ENCODE results near the gene KY. TPM values are rescaled to one million over a fixed set of nuclear protein-coding genes. Genes with fewer than 3 reads are reported as not detected.

Gene KY
- total and polyA plus RNA-seq, 2 experiments from 2014 or later, result not detected

DNA sequence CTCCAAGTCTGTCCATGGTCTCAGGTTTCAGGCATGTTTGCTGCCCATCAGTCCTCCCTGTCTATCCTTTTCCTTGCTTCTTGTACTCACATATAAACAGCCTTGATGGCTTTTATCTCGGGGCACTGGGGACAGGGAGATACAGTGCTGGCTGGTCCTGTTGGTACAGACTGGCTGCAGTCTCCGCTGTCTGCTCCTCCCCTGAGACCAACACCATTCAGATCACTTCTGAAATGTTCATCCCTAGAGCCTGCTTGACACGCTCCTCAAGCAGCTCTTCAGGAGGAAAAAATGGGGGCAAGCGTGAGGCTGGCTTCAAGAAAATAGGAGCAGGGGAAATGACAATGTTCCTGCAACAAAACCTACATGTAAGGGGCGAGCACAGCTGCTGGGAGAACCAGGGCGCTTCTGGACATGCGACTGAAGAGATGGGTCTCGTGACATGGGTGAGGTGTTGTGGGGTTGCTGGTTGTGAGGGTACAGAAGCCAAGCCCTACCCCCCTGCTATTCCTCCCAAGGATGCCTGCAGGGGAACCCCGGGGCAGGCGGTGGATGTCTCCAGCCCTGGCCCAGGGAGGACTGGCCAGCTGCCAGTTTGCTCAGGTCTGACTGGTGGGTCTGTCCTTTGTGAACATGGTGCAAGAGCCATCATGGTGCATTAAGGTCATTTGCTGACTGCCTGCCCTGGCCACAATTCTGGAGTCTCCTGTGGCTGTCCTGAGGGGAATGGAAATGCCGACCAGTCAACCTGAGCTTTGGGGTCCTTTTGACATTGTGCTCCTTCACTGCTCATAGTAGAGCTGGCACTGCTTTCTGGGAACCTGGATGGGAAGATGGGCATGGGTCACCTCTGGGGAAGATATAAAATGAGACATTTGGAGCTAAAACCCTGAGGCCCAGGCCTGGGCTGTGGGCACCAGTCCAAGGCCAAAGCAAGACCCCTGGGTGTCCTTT lies 40.1 kb downstream of the KY start:
- no peaks in the 10 kb centered on the region for H4K20me1 ChIP-seq (replicated peaks; ENCODE audit: insufficient read depth)
- no peak overlapping the region for H3K4me3 Mint-ChIP-seq
- no peaks in the 10 kb centered on the region for H3K4me1 Mint-ChIP-seq
- H3K27me3 Mint-ChIP-seq (ENCODE audit: insufficient read depth, low read depth, poor library complexity), result peaks cover 6% of the 10 kb centered on the region
- no peak overlapping the region for H2AFZ ChIP-seq
- H3K36me3 Mint-ChIP-seq (ENCODE audit: low read depth), result no peaks in the 10 kb centered on the region; the same call in 2 of the 3 replicates
- no peaks in the 10 kb centered on the region for H3K4me1 ChIP-seq (ENCODE audit: insufficient read depth)
- H3K9me3 Mint-ChIP-seq, result no peaks in the 10 kb centered on the region
- no peak overlapping the region for H3K27ac Mint-ChIP-seq
- no peaks in the 10 kb centered on the region for H3K79me2 ChIP-seq (replicated peaks; ENCODE audit: insufficient read depth)
- ATAC-seq (no peak), DNase-seq (ENCODE audit: low spot score) (no peak)
- H3K9me2 ChIP-seq (ENCODE audit: insufficient read depth), result no peaks in the 10 kb centered on the region
- H3K36me3 ChIP-seq (ENCODE audit: insufficient read depth), result no peaks in the 10 kb centered on the region
- H3K27me3 ChIP-seq (ENCODE audit: insufficient read depth), result no peaks in the 10 kb centered on the region
- H3K27ac ChIP-seq (ENCODE audit: low read depth), result no peak overlapping the region
- no peaks in the 10 kb centered on the region for H3F3A ChIP-seq (replicated peaks; ENCODE audit: low read depth)
- TF ChIP-seq, protein P1, sequence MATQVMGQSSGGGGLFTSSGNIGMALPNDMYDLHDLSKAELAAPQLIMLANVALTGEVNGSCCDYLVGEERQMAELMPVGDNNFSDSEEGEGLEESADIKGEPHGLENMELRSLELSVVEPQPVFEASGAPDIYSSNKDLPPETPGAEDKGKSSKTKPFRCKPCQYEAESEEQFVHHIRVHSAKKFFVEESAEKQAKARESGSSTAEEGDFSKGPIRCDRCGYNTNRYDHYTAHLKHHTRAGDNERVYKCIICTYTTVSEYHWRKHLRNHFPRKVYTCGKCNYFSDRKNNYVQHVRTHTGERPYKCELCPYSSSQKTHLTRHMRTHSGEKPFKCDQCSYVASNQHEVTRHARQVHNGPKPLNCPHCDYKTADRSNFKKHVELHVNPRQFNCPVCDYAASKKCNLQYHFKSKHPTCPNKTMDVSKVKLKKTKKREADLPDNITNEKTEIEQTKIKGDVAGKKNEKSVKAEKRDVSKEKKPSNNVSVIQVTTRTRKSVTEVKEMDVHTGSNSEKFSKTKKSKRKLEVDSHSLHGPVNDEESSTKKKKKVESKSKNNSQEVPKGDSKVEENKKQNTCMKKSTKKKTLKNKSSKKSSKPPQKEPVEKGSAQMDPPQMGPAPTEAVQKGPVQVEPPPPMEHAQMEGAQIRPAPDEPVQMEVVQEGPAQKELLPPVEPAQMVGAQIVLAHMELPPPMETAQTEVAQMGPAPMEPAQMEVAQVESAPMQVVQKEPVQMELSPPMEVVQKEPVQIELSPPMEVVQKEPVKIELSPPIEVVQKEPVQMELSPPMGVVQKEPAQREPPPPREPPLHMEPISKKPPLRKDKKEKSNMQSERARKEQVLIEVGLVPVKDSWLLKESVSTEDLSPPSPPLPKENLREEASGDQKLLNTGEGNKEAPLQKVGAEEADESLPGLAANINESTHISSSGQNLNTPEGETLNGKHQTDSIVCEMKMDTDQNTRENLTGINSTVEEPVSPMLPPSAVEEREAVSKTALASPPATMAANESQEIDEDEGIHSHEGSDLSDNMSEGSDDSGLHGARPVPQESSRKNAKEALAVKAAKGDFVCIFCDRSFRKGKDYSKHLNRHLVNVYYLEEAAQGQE (IDR thresholded peaks at IDR 0.05; ENCODE audit: unreplicated experiment), result no peak
- TF ChIP-seq JUNB (IDR thresholded peaks at IDR 0.05; ENCODE audit: unreplicated experiment) (no peak), POLR2AphosphoS5 (IDR thresholded peaks at IDR 0.05; ENCODE audit: low read depth) (no peak), ETS1 (IDR thresholded peaks at IDR 0.05) (no peak)
- no peak overlapping the region for H3K4me3 ChIP-seq
- H3K4me2 ChIP-seq, result no peak overlapping the region

DNA sequence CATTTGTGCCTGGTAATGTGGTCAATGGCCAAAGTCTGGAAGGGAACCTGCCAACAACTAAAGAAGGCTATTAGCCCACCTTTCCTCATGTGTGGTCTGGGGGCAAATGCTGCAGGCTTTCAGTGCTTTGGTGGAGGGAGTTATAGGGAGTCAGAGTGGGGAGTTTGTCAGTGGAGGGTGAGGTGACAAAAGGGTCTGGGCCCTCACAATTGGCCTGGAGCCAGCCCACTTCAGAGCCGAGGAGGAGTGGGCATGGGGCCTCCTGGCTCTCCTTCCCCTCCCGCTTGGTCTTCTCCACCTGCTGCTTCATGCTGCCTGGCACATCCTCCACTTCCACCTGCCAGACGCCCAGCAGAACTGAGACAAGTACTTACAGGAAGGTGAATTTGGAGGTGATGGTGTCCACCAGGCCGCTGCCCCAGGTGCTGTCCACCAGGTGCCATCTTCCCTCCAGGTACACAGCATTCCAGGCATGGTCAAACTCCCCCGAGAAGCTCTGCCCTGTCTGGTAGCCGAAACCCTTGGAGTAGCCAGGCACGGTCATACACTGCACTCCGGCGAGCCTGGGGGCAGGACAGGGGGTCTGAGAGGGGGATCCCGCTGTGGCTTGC lies 40.9 kb downstream of the KY start:
- no peak for ATAC-seq
- H3K4me1 Mint-ChIP-seq, result no peaks in the 10 kb centered on the region
- no peak overlapping the region for H2AFZ ChIP-seq
- no peaks in the 10 kb centered on the region for H3K27me3 ChIP-seq (ENCODE audit: insufficient read depth)
- no peaks in the 10 kb centered on the region for H3K36me3 ChIP-seq (ENCODE audit: insufficient read depth)
- no peaks in the 10 kb centered on the region for H4K20me1 ChIP-seq (replicated peaks; ENCODE audit: insufficient read depth)
- H3K27ac Mint-ChIP-seq, result no peak overlapping the region
- no peak overlapping the region for H3K4me2 ChIP-seq
- no peaks in the 10 kb centered on the region; the same call in 2 of the 3 replicates for H3K36me3 Mint-ChIP-seq (ENCODE audit: low read depth)
- H3K9me3 Mint-ChIP-seq, result no peaks in the 10 kb centered on the region
- H3K27me3 Mint-ChIP-seq (ENCODE audit: insufficient read depth, low read depth, poor library complexity), result peaks cover 6% of the 10 kb centered on the region
- H3K4me1 ChIP-seq (ENCODE audit: insufficient read depth), result no peaks in the 10 kb centered on the region
- DNase-seq (ENCODE audit: low spot score), result no peak
- H3K4me3 Mint-ChIP-seq, result no peak overlapping the region
- no peaks in the 10 kb centered on the region for H3F3A ChIP-seq (replicated peaks; ENCODE audit: low read depth)
- no peaks in the 10 kb centered on the region for H3K9me2 ChIP-seq (ENCODE audit: insufficient read depth)
- no peak overlapping the region for H3K27ac ChIP-seq (ENCODE audit: low read depth)
- no peaks in the 10 kb centered on the region for H3K79me2 ChIP-seq (replicated peaks; ENCODE audit: insufficient read depth)
- H3K4me3 ChIP-seq, result no peak overlapping the region
- TF ChIP-seq, protein P2, sequence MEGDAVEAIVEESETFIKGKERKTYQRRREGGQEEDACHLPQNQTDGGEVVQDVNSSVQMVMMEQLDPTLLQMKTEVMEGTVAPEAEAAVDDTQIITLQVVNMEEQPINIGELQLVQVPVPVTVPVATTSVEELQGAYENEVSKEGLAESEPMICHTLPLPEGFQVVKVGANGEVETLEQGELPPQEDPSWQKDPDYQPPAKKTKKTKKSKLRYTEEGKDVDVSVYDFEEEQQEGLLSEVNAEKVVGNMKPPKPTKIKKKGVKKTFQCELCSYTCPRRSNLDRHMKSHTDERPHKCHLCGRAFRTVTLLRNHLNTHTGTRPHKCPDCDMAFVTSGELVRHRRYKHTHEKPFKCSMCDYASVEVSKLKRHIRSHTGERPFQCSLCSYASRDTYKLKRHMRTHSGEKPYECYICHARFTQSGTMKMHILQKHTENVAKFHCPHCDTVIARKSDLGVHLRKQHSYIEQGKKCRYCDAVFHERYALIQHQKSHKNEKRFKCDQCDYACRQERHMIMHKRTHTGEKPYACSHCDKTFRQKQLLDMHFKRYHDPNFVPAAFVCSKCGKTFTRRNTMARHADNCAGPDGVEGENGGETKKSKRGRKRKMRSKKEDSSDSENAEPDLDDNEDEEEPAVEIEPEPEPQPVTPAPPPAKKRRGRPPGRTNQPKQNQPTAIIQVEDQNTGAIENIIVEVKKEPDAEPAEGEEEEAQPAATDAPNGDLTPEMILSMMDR (conservative IDR thresholded peaks at IDR 0.05; ENCODE audit: low read depth in 2 of 2), result no peak
- TF ChIP-seq EZH2 (IDR thresholded peaks at IDR 0.05; ENCODE audit: low read depth, unreplicated experiment) (no peak), ZNF114 (CRISPR knock-in tag; IDR thresholded peaks at IDR 0.05) (no peak), JUNB (IDR thresholded peaks at IDR 0.05; ENCODE audit: unreplicated experiment) (no peak), ZNF331 (CRISPR knock-in tag; IDR thresholded peaks at IDR 0.05; ENCODE audit: low read depth) (no peak), EZH2phosphoT487 (IDR thresholded peaks at IDR 0.05; ENCODE audit: unreplicated experiment) (no peak), POLR2AphosphoS5 (IDR thresholded peaks at IDR 0.05; ENCODE audit: low read depth) (no peak), ETS1 (IDR thresholded peaks at IDR 0.05) (no peak), STAT1 (IDR thresholded peaks at IDR 0.05; ENCODE audit: unreplicated experiment) (no peak)
- TF ChIP-seq, protein P1 (IDR thresholded peaks at IDR 0.05; ENCODE audit: unreplicated experiment), result no peak

Data from GM23338 (cell line).